K562 (cell line): ENCODE data around the gene ZNF18. TPM values are rescaled to one million over a fixed set of nuclear protein-coding genes. Genes with fewer than 3 reads are reported as not detected.

ENCODE experiments used
- ATAC-seq: fragments of 200-7000 bp; cut with Tn5 transposase; 3 replicates; pipeline ENCODE4 v1.9.1; 2020; ENCODE audit warnings: moderate library complexity
- BruUV-seq: library from RNA; stranded (reverse); fragments of 400-500 nt; replicated peaks from 2 replicates; lab custom pipeline; 2021; lab: Mats Ljungman, UMichigan
- CTCF ChIA-PET: fragments of 300-600 bp; formaldehyde crosslinking; extraction: SDS; loops from one replicate; lab custom pipeline; 2021; ENCODE audit warnings: low intra/inter-chr PET ratio; lab: Yijun Ruan, JAX
- POLR2A ChIA-PET: fragments of 300-600, 350-650 bp; sonication (Branson Sonifier 250); formaldehyde crosslinking; extraction: SDS; loops from one replicate; lab custom pipeline; 2021; ENCODE audit warnings: antibody characterized with exemption, inconsistent platforms; lab: Yijun Ruan, JAX
- DNase-seq, 4 experiments: peaks; one replicate each; pipeline versions ENCODE4 v3.0.0 to v3.0.0-alpha.2; 2011 to 2018; ENCODE audit warnings: low spot score in 3 of 4, mixed read lengths in 3 of 4; ENCODE audit errors: extremely low read depth in 1 of 4
- FAIRE-seq: peaks from 2 replicates; lab custom pipeline; 2011; peaks lifted over from hg19 to GRCh38; lab: Jason Lieb, UNC
- H2AFZ ChIP-seq: 2 replicates; pipeline ENCODE4 v1.6.0; 2011; ENCODE audit warnings: low read depth, low read length, control low read depth, inconsistent platforms
- H3K27ac ChIP-seq: fragments of 200-600 bp; 3 replicates; pipeline ENCODE4 v1.8.0; 2011; ENCODE audit warnings: low read depth, mild to moderate bottlenecking, control low read depth, inconsistent platforms, low read length, moderate library complexity, mixed read lengths; ENCODE audit errors: extremely low read depth
- H3K27me3 ChIP-seq, 2 experiments: fragments of 300-600 bp in 1 of 2; 2 replicates in 1 of 2; 3 replicates in 1 of 2; pipeline versions ENCODE4 v1.6.0 to v1.8.0; 2011; ENCODE audit warnings: inconsistent platforms in 2 of 2, low read length in 2 of 2, mild to moderate bottlenecking in 1 of 2, mixed read lengths in 1 of 2, moderate library complexity in 1 of 2; ENCODE audit not compliant: control insufficient read depth in 2 of 2, insufficient read depth in 2 of 2
- H3K36me3 ChIP-seq: fragments of 300-600 bp; 3 replicates; pipeline ENCODE4 v1.8.0; 2011; ENCODE audit warnings: mild to moderate bottlenecking, low read length, inconsistent platforms; ENCODE audit not compliant: control insufficient read depth, insufficient read depth
- H3K4me1 ChIP-seq, 2 experiments: fragments of 200-600 bp in 1 of 2; replicated peaks in 1 of 2; 2 replicates in 1 of 2; 3 replicates in 1 of 2; pipeline versions ENCODE4 v1.5.1 to v1.8.0; 2011; ENCODE audit warnings: inconsistent platforms in 2 of 2, low read length in 2 of 2, mild to moderate bottlenecking in 1 of 2, mixed read lengths in 1 of 2, moderate library complexity in 1 of 2; ENCODE audit not compliant: control insufficient read depth in 2 of 2, insufficient read depth in 2 of 2
- H3K4me2 ChIP-seq: 2 replicates; pipeline ENCODE4 v1.6.1; 2011; ENCODE audit warnings: low read length, control low read depth, inconsistent platforms, mixed read lengths; ENCODE audit not compliant: insufficient read depth
- H3K4me3 ChIP-seq: fragments of 200-600 bp; sonication (generic), shearing (Covaris generic); 2 replicates; pipeline ENCODE4 v1.5.1; 2016; ENCODE audit warnings: control low read depth, inconsistent platforms
- H3K79me2 ChIP-seq: fragments of 200-600 bp; 3 replicates; pipeline ENCODE4 v1.8.0; 2011; ENCODE audit warnings: low read length, inconsistent platforms; ENCODE audit not compliant: control insufficient read depth, insufficient read depth
- H3K9ac ChIP-seq, 2 experiments: 2 replicates each; pipeline versions ENCODE4 v1.6.0 to v1.6.1; 2011; ENCODE audit warnings: low read depth in 2 of 2, low read length in 2 of 2, control low read depth in 1 of 2, inconsistent platforms in 1 of 2, mild to moderate bottlenecking in 1 of 2, mixed read lengths in 1 of 2; ENCODE audit not compliant: insufficient read depth in 1 of 2
- H3K9me1 ChIP-seq: one replicate; pipeline ENCODE4 v1.6.0; 2011; ENCODE audit warnings: inconsistent platforms, mild to moderate bottlenecking, low read length, moderate library complexity; ENCODE audit not compliant: control insufficient read depth, insufficient read depth
- H3K9me3 ChIP-seq: replicated peaks from 2 replicates; pipeline ENCODE4 v1.5.1; 2011; ENCODE audit warnings: low read depth, low read length, inconsistent platforms; ENCODE audit not compliant: control insufficient read depth, insufficient read depth
- H4K20me1 ChIP-seq: replicated peaks from 2 replicates; pipeline ENCODE4 v1.6.1; 2011; ENCODE audit warnings: low read length, inconsistent platforms, mixed read lengths; ENCODE audit not compliant: control insufficient read depth, insufficient read depth
- C11orf30 ChIP-seq: fragments of 450-650 bp; IDR thresholded peaks from 2 replicates; pipeline ENCODE4 v1.6.1; 2016; ENCODE audit warnings: low read depth, mild to moderate bottlenecking
- MAFF ChIP-seq: IDR thresholded peaks from 2 replicates; pipeline ENCODE4 v1.6.1; 2012; ENCODE audit warnings: low read length, improper control_type of control experiment
- MAFG ChIP-seq: fragments of 450-650 bp; conservative IDR thresholded peaks from 2 replicates; pipeline ENCODE4 v1.6.1; 2016; ENCODE audit warnings: missing genetic modification characterization, missing compliant biosample characterization
- MAFK ChIP-seq: IDR thresholded peaks from 2 replicates; pipeline ENCODE4 v1.6.1; 2011; ENCODE audit warnings: low read length, improper control_type of control experiment
- ZNF316 ChIP-seq: fragments of 450-650 bp; IDR thresholded peaks from 2 replicates; pipeline ENCODE4 v1.6.1; 2016
- ZNF707 ChIP-seq: fragments of 250-450 bp; sonication (Bioruptor Pico); conservative IDR thresholded peaks from 2 replicates; pipeline ENCODE4 v1.8.0; 2022; ENCODE audit warnings: inconsistent platforms, mild to moderate bottlenecking, moderate library complexity
- WGBS: fragments of 100-300 bp; shearing (Covaris generic); methylation state at CpG from one replicate; pipeline ENCODE4 v1.1.6; 2016; ENCODE audit warnings: low coverage, mixed read lengths; ENCODE audit not compliant: insufficient coverage; ENCODE audit errors: missing lambda C conversion rate; 5-methylcytosine and 5-hydroxymethylcytosine counted together
- in situ Hi-C: fragments of 300-500 bp; cut with MboI; formaldehyde crosslinking; loops from 4 replicates; pipeline ENCODE4 v1.15.0; 2018; ENCODE audit warnings: inconsistent platforms, mixed read lengths
- intact Hi-C: fragments of 100-400 bp; cut with micrococcal nuclease; formaldehyde crosslinking; loops from 2 replicates; pipeline ENCODE4 v1.14.2; 2022
- polyA plus RNA-seq, 8 experiments: library from polyadenylated mRNA; depleted of rRNA in 4 of 8; stranded (reverse) in 5 of 8; unstranded in 3 of 8; fragments of >200 nt; fragmentation: Nextera tagmentation in 2 of 8; fragmentation: Illumina TruSeq in 1 of 8; extraction: Ambion mirVana in 2 of 8; extraction: Trizol in 1 of 8; gene quantifications; 2 replicates each; pipeline versions ENCODE4 v1.2.1 to v1.2.3, GENCODE V29; 2011 to 2014; ENCODE audit warnings: inconsistent platforms in 1 of 8, missing spikeins in 1 of 8
- total RNA-seq, 7 experiments: library from RNA; depleted of rRNA in 6 of 7; stranded (reverse); fragments of >200 nt in 6 of 7; fragmentation: Illumina TruSeq in 2 of 7; extraction: Trizol in 2 of 7; gene quantifications; 2 replicates each; pipeline versions ENCODE4 v1.2.1 to v1.2.3, GENCODE V29; 2011 to 2021; ENCODE audit warnings: low replicate concordance in 1 of 7
- TF ChIP-seq, protein P1 (sequence below): IDR thresholded peaks from 2 replicates; pipeline ENCODE4 v1.6.1; 2011; ENCODE audit not compliant: insufficient read length; ENCODE audit errors: extremely low read depth

The ZNF18 gene
- total and polyA plus RNA-seq, 9 of the 15 experiments (the other 6 are each of a cell fraction or from before 2014, with no cell fraction given): 1.1 to 5.0 (median 3.4) TPM

DNA sequence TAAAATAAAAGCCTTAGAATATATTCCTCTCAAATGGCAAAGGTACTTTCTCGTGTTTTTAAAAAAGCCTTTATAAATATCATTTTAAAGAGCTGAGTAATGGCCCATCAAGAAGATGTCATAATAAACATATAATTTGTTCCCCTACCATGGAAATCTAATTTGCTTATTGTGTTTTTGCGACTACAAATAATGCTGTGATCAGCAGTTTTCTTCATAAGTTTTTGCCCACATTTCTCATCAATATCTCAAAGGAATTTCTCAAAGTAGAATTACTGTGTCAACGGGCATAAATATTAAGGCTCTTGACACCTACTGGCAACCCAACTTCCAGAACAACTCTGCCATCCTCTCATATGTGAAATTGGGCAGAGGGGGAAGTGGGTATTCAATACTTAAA lies 17.5 kb downstream of the ZNF18 start:
- no peaks in the 10 kb centered on the region for H3K79me2 ChIP-seq
- no peak for FAIRE-seq
- in situ Hi-C loops (loop anchor here (25.0 kb wide), 1 partner anchor 1092 kb away; no protein-coding TSS in a partner anchor), intact Hi-C loops (loop anchor here (10.0 kb wide), 1 partner anchor 85 kb away; no protein-coding TSS in a partner anchor)
- no peaks in the 10 kb centered on the region for H3K36me3 ChIP-seq
- no peak overlapping the region for H2AFZ ChIP-seq
- TF ChIP-seq C11orf30 (peak; percentile 63), MAFG (tag) (peak; percentile 60), MAFF (peak; percentile 92), ZNF707 (CRISPR knock-in tag) (no peak), MAFK (peak; percentile 93), ZNF316 (peak; percentile 79)
- TF ChIP-seq, protein P1, sequence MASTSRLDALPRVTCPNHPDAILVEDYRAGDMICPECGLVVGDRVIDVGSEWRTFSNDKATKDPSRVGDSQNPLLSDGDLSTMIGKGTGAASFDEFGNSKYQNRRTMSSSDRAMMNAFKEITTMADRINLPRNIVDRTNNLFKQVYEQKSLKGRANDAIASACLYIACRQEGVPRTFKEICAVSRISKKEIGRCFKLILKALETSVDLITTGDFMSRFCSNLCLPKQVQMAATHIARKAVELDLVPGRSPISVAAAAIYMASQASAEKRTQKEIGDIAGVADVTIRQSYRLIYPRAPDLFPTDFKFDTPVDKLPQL: no peak
- DNase-seq: no peak
- no peaks in the 10 kb centered on the region for H3K27me3 ChIP-seq
- no peak overlapping the region for H3K4me2 ChIP-seq
- no peaks in the 10 kb centered on the region for H3K9me3 ChIP-seq
- 42% methylated on average over 3 of the region's 3 CpGs for WGBS
- H4K20me1 ChIP-seq: no peaks in the 10 kb centered on the region
- no peak overlapping the region for H3K4me3 ChIP-seq
- no peaks in the 10 kb centered on the region for H3K4me1 ChIP-seq
- ChIA-PET POLR2A (no interaction called here), CTCF (no interaction called here)
- H3K27ac ChIP-seq: no peak overlapping the region
- ATAC-seq: no peak
- no peak overlapping the region for H3K9ac ChIP-seq
- no TSS peak for BruUV-seq
- H3K9me1 ChIP-seq: no peaks in the 10 kb centered on the region
